Osteoblast (primary cell): ENCODE data around the gene MYH10. TPM values are rescaled to one million over a fixed set of nuclear protein-coding genes. Genes with fewer than 3 reads are reported as not detected.

Experiments
- DNase-seq: peaks from one replicate; pipeline ENCODE4 v3.0.0; 2011; ENCODE audit warnings: low spot score, mixed read lengths; ENCODE audit not compliant: insufficient read length; ENCODE audit errors: missing footprints
- H2AFZ ChIP-seq: 2 replicates; pipeline ENCODE4 v1.6.0; 2011; ENCODE audit warnings: mild to moderate bottlenecking, low read length
- H3K27ac ChIP-seq: 2 replicates; pipeline ENCODE4 v1.5.1; 2011; ENCODE audit warnings: mild to moderate bottlenecking, low read depth, low read length, moderate library complexity
- H3K27me3 ChIP-seq: 2 replicates; pipeline ENCODE4 v1.6.0; 2012; ENCODE audit warnings: mild to moderate bottlenecking, control low read depth, inconsistent platforms, low read length, moderate library complexity; ENCODE audit not compliant: insufficient read depth
- H3K36me3 ChIP-seq: 2 replicates; pipeline ENCODE4 v1.5.1; 2011; ENCODE audit warnings: mild to moderate bottlenecking, low read length, control low read depth, moderate library complexity; ENCODE audit not compliant: insufficient read depth
- H3K4me1 ChIP-seq: 2 replicates; pipeline ENCODE4 v1.5.1; 2011; ENCODE audit warnings: mild to moderate bottlenecking, low read length, control low read depth, moderate library complexity; ENCODE audit not compliant: insufficient read depth
- H3K4me2 ChIP-seq: 2 replicates; pipeline ENCODE4 v1.6.0; 2011; ENCODE audit warnings: mild to moderate bottlenecking, low read length; ENCODE audit not compliant: insufficient read depth
- H3K4me3 ChIP-seq: fragments of 200-600 bp; sonication (generic); 3 replicates; pipeline ENCODE4 v1.5.1; 2012; ENCODE audit warnings: mild to moderate bottlenecking, low read length, inconsistent platforms; ENCODE audit not compliant: insufficient read depth
- H3K79me2 ChIP-seq: 2 replicates; pipeline ENCODE4 v1.6.0; 2012; ENCODE audit warnings: mild to moderate bottlenecking, low read length, control low read depth, inconsistent platforms; ENCODE audit not compliant: insufficient read depth
- H3K9me3 ChIP-seq: 2 replicates; pipeline ENCODE4 v1.5.1; 2011; ENCODE audit warnings: low read depth, low read length, control low read depth
- H4K20me1 ChIP-seq: 2 replicates; pipeline ENCODE4 v1.6.0; 2012; ENCODE audit warnings: mild to moderate bottlenecking, low read length, control low read depth; ENCODE audit not compliant: insufficient read depth
- total RNA-seq: library from RNA; depleted of rRNA; stranded (reverse); fragments of >200 nt; gene quantifications from 2 replicates; pipeline ENCODE4 v1.2.3, GENCODE V29; 2012
- TF ChIP-seq, protein P1 (sequence below): IDR thresholded peaks from 2 replicates; pipeline ENCODE4 v1.5.1; 2011; ENCODE audit warnings: mild to moderate bottlenecking, low read depth, low read length, moderate library complexity; ENCODE audit errors: extremely low read depth

Gene MYH10
- total RNA-seq, 1 donor, result 40.9 TPM

DNA sequence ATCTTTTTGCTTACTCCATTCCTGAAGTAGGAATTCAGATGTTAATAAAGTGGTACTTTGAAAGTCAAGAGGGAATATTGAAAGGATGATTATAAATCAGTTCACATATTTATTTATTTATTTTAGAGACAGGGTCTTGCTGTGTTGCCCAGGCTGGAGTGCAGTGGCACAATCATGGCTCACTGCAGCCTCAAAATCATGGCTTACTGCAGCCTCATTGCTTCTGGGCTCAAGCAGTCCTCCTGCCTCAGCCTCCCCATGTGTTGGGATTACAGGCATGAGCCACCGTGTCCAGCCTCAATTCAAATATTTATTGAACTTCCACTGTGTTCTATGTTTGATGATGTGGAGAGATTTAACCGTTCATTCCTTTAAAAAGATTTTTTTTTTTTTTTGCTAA lies 188.2 kb downstream of the MYH10 start:
- no peak for DNase-seq
- peaks cover 14% of the 10 kb centered on the region for H3K4me1 ChIP-seq
- H3K36me3 ChIP-seq, result peaks cover 60% of the 10 kb centered on the region
- no peaks in the 10 kb centered on the region for H3K27me3 ChIP-seq
- H3K27ac ChIP-seq, result no peak overlapping the region
- H3K9me3 ChIP-seq, result no peaks in the 10 kb centered on the region
- H2AFZ ChIP-seq, result no peak overlapping the region
- peaks cover 95% of the 10 kb centered on the region for H3K79me2 ChIP-seq
- H3K4me2 ChIP-seq, result no peak overlapping the region
- TF ChIP-seq, protein P1, sequence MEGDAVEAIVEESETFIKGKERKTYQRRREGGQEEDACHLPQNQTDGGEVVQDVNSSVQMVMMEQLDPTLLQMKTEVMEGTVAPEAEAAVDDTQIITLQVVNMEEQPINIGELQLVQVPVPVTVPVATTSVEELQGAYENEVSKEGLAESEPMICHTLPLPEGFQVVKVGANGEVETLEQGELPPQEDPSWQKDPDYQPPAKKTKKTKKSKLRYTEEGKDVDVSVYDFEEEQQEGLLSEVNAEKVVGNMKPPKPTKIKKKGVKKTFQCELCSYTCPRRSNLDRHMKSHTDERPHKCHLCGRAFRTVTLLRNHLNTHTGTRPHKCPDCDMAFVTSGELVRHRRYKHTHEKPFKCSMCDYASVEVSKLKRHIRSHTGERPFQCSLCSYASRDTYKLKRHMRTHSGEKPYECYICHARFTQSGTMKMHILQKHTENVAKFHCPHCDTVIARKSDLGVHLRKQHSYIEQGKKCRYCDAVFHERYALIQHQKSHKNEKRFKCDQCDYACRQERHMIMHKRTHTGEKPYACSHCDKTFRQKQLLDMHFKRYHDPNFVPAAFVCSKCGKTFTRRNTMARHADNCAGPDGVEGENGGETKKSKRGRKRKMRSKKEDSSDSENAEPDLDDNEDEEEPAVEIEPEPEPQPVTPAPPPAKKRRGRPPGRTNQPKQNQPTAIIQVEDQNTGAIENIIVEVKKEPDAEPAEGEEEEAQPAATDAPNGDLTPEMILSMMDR, result no peak
- H3K4me3 ChIP-seq, result no peak overlapping the region
- peaks cover 77% of the 10 kb centered on the region for H4K20me1 ChIP-seq

- Histone ChIP-seq H3K27ac (no peak overlapping the region), H3K4me1 (peaks cover 16% of the 10 kb centered on the region), H3K36me3 (peaks cover 56% of the 10 kb centered on the region), H3K4me3 (no peak overlapping the region), H3K9me3 (no peaks in the 10 kb centered on the region), H3K79me2 (peaks cover 97% of the 10 kb centered on the region), H2AFZ (no peak overlapping the region), H3K4me2 (no peak overlapping the region), H4K20me1 (peaks cover 79% of the 10 kb centered on the region), H3K27me3 (no peaks in the 10 kb centered on the region)
- no peak for DNase-seq
- TF ChIP-seq, protein P1, result no peak
Observed at GRCh38 chr17:8441690-8442089, 188.8 kb downstream of the MYH10 start.

DNA sequence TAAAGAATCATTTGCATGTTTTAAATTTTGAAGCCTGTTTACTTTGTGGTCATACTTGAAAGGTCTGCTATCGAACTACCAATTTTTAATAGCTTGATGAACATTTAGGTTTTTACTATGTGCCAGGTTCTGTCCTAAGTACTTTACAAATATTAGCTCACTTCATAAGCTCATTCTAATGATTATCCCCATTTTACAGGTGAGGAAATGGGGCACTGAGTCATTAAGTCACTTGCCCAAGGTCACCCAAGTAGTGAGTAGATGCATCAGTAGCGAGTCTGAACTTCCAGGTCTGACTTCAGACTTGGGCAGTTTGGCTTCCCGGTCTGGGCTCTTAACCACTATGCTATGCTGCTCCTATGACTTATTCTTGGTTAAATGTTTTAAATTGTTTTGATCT lies 190.8 kb downstream of the MYH10 start:
- Histone ChIP-seq H3K4me1 (peaks cover 16% of the 10 kb centered on the region), H3K27me3 (no peaks in the 10 kb centered on the region), H3K4me3 (no peak overlapping the region), H3K79me2 (peaks cover 88% of the 10 kb centered on the region), H4K20me1 (peaks cover 74% of the 10 kb centered on the region), H3K4me2 (no peak overlapping the region), H2AFZ (no peak overlapping the region), H3K27ac (no peak overlapping the region), H3K9me3 (no peaks in the 10 kb centered on the region), H3K36me3 (peaks cover 36% of the 10 kb centered on the region)
- TF ChIP-seq, protein P1, result no peak
- DNase-seq, result no peak

- peak overlapping the region; percentile 85 for H3K4me2 ChIP-seq
- TF ChIP-seq, protein P1, result no peak
- no peak overlapping the region for H2AFZ ChIP-seq
- H3K27ac ChIP-seq, result peak overlapping the region; percentile 12
- H3K79me2 ChIP-seq, result peaks cover 76% of the 10 kb centered on the region
- no peaks in the 10 kb centered on the region for H3K9me3 ChIP-seq
- no peak overlapping the region for H3K4me3 ChIP-seq
- DNase-seq, result no peak
- H4K20me1 ChIP-seq, result peaks cover 62% of the 10 kb centered on the region
- peaks cover 26% of the 10 kb centered on the region for H3K36me3 ChIP-seq
- H3K27me3 ChIP-seq, result no peaks in the 10 kb centered on the region
- H3K4me1 ChIP-seq, result peaks cover 16% of the 10 kb centered on the region
Observed at GRCh38 chr17:8438441-8438840, 192.1 kb downstream of the MYH10 start.
